HG03095 (cell line): ENCODE measurements around the gene CCBE1.

Experiments
- ATAC-seq: cut with Tn5 transposase; IDR thresholded peaks from one replicate; pipeline ENCODE4 v1.9.1; 2021; ENCODE audit warnings: moderate library complexity; ENCODE audit not compliant: unreplicated experiment

CCBE1 gene

GRCh38 chr18:59466980-59467379, 230.2 kb downstream of the CCBE1 start:
- ATAC-seq, result no peak

GRCh38 chr18:59464486-59464885, 232.7 kb downstream of the CCBE1 start:
- no peak for ATAC-seq

GRCh38 chr18:59461171-59461570, 236.1 kb downstream of the CCBE1 start:
- ATAC-seq, result no peak

GRCh38 chr18:59460072-59460420, 237.2 kb downstream of the CCBE1 start:
- ATAC-seq, result no peak

- ATAC-seq, result no peak
Measured at GRCh38 chr18:59459369-59460071, 237.7 kb downstream of the CCBE1 start.

GRCh38 chr18:59458575-59458974, 238.6 kb downstream of the CCBE1 start:
- no peak for ATAC-seq

- ATAC-seq, result no peak
Measured at GRCh38 chr18:59456657-59457056, 240.6 kb downstream of the CCBE1 start.

- ATAC-seq, result no peak
Measured at GRCh38 chr18:59455728-59456276, 241.4 kb downstream of the CCBE1 start.

- no peak for ATAC-seq
Measured at GRCh38 chr18:59454909-59455727, 242.1 kb downstream of the CCBE1 start.

- ATAC-seq, result no peak
Measured at GRCh38 chr18:59453468-59453961, 243.7 kb downstream of the CCBE1 start.

GRCh38 chr18:59451963-59452362, 245.3 kb downstream of the CCBE1 start:
- no peak for ATAC-seq

GRCh38 chr18:59451073-59451472, 246.2 kb downstream of the CCBE1 start:
- ATAC-seq, result no peak

- ATAC-seq, result no peak
Measured at GRCh38 chr18:59448546-59448945, 248.7 kb downstream of the CCBE1 start.

- no peak for ATAC-seq
Measured at GRCh38 chr18:59446012-59446411, 251.2 kb downstream of the CCBE1 start.

- no peak for ATAC-seq
Measured at GRCh38 chr18:59437851-59438569, 259.2 kb downstream of the CCBE1 start.

- ATAC-seq, result no peak
Measured at GRCh38 chr18:59432803-59433597, 264.2 kb downstream of the CCBE1 start.

- ATAC-seq, result no peak
Measured at GRCh38 chr18:59431131-59431530, 266.1 kb downstream of the CCBE1 start.

GRCh38 chr18:59429608-59430007, 267.6 kb downstream of the CCBE1 start:
- ATAC-seq, result no peak

- ATAC-seq, result no peak
Measured at GRCh38 chr18:59428018-59428417, 269.2 kb downstream of the CCBE1 start.

GRCh38 chr18:59426855-59427254, 270.4 kb downstream of the CCBE1 start:
- ATAC-seq, result no peak
